Large intestine (tissue), 1 donor: ENCODE measurements around the gene ZNF417. TPM values are rescaled to one million over a fixed set of nuclear protein-coding genes. Genes with fewer than 3 reads are reported as not detected.

Experiments used
- polyA plus RNA-seq: library from polyadenylated mRNA; unstranded; fragments of 120-200 nt; gene quantifications from one replicate; pipeline ENCODE4 v1.2.1, GENCODE V29; 2013

The ZNF417 gene
- polyA plus RNA-seq, 1 donor, result 34.8 TPM

Other genes starting within 250 kb of the ZNF417 start
- 0.25 TPM for gene ZSCAN4, start 247.7 kb downstream of the ZNF417 start, polyA plus RNA-seq
- 11.3 TPM for gene ZNF551, start 234.6 kb downstream of the ZNF417 start, polyA plus RNA-seq
- gene ZNF154, start 207.4 kb downstream of the ZNF417 start, polyA plus RNA-seq, result 20.3 TPM
- gene ZNF671, start 189.0 kb downstream of the ZNF417 start, polyA plus RNA-seq, result 15.9 TPM
- gene ZNF776, start 169.8 kb downstream of the ZNF417 start, polyA plus RNA-seq, result 21.3 TPM
- 18.6 TPM for gene ZNF586, start 146.9 kb downstream of the ZNF417 start, polyA plus RNA-seq
- gene ZNF552, start 101.7 kb downstream of the ZNF417 start, polyA plus RNA-seq, result 40.9 TPM
- gene ZNF587B, start 86.3 kb downstream of the ZNF417 start, polyA plus RNA-seq, result 21.3 TPM
- gene ZNF587, start 66.7 kb downstream of the ZNF417 start, polyA plus RNA-seq, result 61.1 TPM
- gene ZNF814, start 27.6 kb downstream of the ZNF417 start, polyA plus RNA-seq, result 54.3 TPM
- gene ZNF418, start 18.8 kb upstream of the ZNF417 start, polyA plus RNA-seq, result 16.5 TPM
- gene ZNF256, start 31.1 kb upstream of the ZNF417 start, polyA plus RNA-seq, result 7.7 TPM
- 1.2 TPM for gene C19orf18, start 57.9 kb upstream of the ZNF417 start, polyA plus RNA-seq
- 18.5 TPM for gene ZNF606, start 86.2 kb upstream of the ZNF417 start, polyA plus RNA-seq
- 0.73 TPM for gene ZSCAN1, start 117.4 kb upstream of the ZNF417 start, polyA plus RNA-seq
- gene ZNF135, start 142.7 kb upstream of the ZNF417 start, polyA plus RNA-seq, result 8.2 TPM
- 67.9 TPM for gene ZSCAN18, start 181.6 kb upstream of the ZNF417 start, polyA plus RNA-seq
- gene ZNF329, start 234.2 kb upstream of the ZNF417 start, polyA plus RNA-seq, result 12.2 TPM